Uterus (tissue), 4 donors: ENCODE results near the gene GRIN2C. TPM values are rescaled to one million over a fixed set of nuclear protein-coding genes. Genes with fewer than 3 reads are reported as not detected.
"Not testable (repeated sequence)": the region's sequence is repeated elsewhere in the genome, so short reads cannot be mapped to it uniquely, and the experiment has no call there.

Source experiments
- DNase-seq, 2 donors: peaks; one replicate each; pipeline ENCODE4 v3.0.0-alpha.2; 2019 to 2020
- H3K27ac ChIP-seq, 2 donors: fragments of 200-600 bp; sonication (generic); 1 replicate in 1 of 2; 2 replicates in 1 of 2; pipeline ENCODE4 v1.5.1; 2016 to 2018
- H3K27me3 ChIP-seq, 2 donors: fragments of 200-600 bp; sonication (generic); one replicate each; pipeline ENCODE4 v1.5.1; 2018 to 2019; ENCODE audit warnings: control low read depth in 1 of 2
- H3K36me3 ChIP-seq, 2 donors: fragments of 200-600 bp; sonication (generic); one replicate each; pipeline ENCODE4 v1.5.1; 2019; ENCODE audit warnings: control low read depth in 1 of 2
- H3K4me1 ChIP-seq, 2 donors: fragments of 200-600 bp; sonication (generic); one replicate each; pipeline ENCODE4 v1.5.1; 2018 to 2019; ENCODE audit warnings: control low read depth in 1 of 2
- H3K4me3 ChIP-seq, 2 donors: fragments of 200-600 bp; sonication (generic); 1 replicate in 1 of 2; 2 replicates in 1 of 2; pipeline ENCODE4 v1.5.1; 2018 to 2019; ENCODE audit warnings: mild to moderate bottlenecking in 1 of 2
- H3K9me3 ChIP-seq, 2 donors: fragments of 200-600 bp; sonication (generic); one replicate each; pipeline ENCODE4 v1.5.1; 2019; ENCODE audit warnings: control low read depth in 1 of 2
- POLR2A ChIP-seq, 2 donors: fragments of 450-650 bp; IDR thresholded peaks; one replicate each; pipeline ENCODE4 v1.6.1; 2016; ENCODE audit warnings: antibody characterized with exemption in 2 of 2, mild to moderate bottlenecking in 1 of 2, moderate library complexity in 1 of 2
- intact Hi-C: fragments of 100-400 bp; cut with DNase I; formaldehyde crosslinking; loops from one replicate; pipeline ENCODE4 v1.15.1; 2023; ENCODE audit warnings: low total_unique reads
- total RNA-seq, 4 donors: library from RNA; depleted of rRNA in 3 of 4; stranded (reverse); fragments of >200 nt in 3 of 4; gene quantifications; one replicate each; pipeline versions ENCODE4 v1.1.0 to v1.2.4, GENCODE V29; 2014 to 2023
- TF ChIP-seq, protein P1 (sequence below), 4 experiments: fragments of 200-600 bp in 2 of 4; fragments of 450-650 bp in 2 of 4; sonication (generic) in 2 of 4; IDR thresholded peaks; one replicate each; pipeline ENCODE4 v1.5.1; 2016 to 2019; ENCODE audit warnings: antibody characterized with exemption in 4 of 4, mild to moderate bottlenecking in 2 of 4, moderate library complexity in 1 of 4
- donor health status: DM: yes; HTN: yes; CAD: no.

The GRIN2C gene
- total RNA-seq, 4 donors from 2014 or later = 0.55 to 0.90 TPM; not detected in 2

DNA sequence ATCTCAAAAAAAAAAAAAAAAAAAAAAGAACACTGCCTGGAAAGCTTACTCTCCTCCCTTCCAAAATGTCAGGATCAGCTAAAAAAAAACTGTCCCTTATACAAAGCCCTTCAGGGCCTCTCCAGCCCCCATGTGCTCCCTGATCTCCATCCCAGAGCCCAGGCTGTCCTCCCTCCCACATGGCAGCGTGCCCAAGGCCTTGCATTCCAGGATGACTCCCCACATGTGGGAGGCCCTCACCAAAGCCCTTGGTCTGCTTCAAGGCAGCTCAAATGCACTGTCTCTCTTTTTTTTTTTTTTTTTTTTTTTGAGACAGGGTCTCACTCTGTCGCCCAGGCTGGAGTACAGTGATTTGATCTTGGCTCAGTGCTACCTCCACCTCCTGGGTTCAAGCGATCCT lies 10.8 kb upstream of the GRIN2C start:
- TF ChIP-seq, protein P1, sequence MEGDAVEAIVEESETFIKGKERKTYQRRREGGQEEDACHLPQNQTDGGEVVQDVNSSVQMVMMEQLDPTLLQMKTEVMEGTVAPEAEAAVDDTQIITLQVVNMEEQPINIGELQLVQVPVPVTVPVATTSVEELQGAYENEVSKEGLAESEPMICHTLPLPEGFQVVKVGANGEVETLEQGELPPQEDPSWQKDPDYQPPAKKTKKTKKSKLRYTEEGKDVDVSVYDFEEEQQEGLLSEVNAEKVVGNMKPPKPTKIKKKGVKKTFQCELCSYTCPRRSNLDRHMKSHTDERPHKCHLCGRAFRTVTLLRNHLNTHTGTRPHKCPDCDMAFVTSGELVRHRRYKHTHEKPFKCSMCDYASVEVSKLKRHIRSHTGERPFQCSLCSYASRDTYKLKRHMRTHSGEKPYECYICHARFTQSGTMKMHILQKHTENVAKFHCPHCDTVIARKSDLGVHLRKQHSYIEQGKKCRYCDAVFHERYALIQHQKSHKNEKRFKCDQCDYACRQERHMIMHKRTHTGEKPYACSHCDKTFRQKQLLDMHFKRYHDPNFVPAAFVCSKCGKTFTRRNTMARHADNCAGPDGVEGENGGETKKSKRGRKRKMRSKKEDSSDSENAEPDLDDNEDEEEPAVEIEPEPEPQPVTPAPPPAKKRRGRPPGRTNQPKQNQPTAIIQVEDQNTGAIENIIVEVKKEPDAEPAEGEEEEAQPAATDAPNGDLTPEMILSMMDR (IDR thresholded peaks at IDR 0.05) = no peak
- no peak for TF ChIP-seq POLR2A (IDR thresholded peaks at IDR 0.05)
- H3K27me3 ChIP-seq = no peaks in the 10 kb centered on the region
- H3K27ac ChIP-seq = no peak overlapping the region
- H3K9me3 ChIP-seq = no peaks in the 10 kb centered on the region
- no peak overlapping the region for H3K4me3 ChIP-seq
- H3K4me1 ChIP-seq = peaks cover 3 to 13% of the 10 kb centered on the region in 2 donors
- no peaks in the 10 kb centered on the region for H3K36me3 ChIP-seq
- intact Hi-C loops = no loop called here
- peak; percentile 70 to 74 for DNase-seq

GRCh38 chr17:74870028-74870427 lies 10.3 kb upstream of the GRIN2C start:
- H3K9me3 ChIP-seq, H3K36me3 ChIP-seq, H3K27ac ChIP-seq, H3K27me3 ChIP-seq, DNase-seq, H3K4me3 ChIP-seq, intact Hi-C loops: not testable (repeated sequence)
- peaks cover 3 to 13% of the 10 kb centered on the region in 2 donors for H3K4me1 ChIP-seq

- no peaks in the 10 kb centered on the region for H3K9me3 ChIP-seq
- H3K27me3 ChIP-seq = no peaks in the 10 kb centered on the region
- no peak overlapping the region for H3K27ac ChIP-seq
- H3K4me1 ChIP-seq = peaks cover 3 to 13% of the 10 kb centered on the region in 2 donors
- TF ChIP-seq, protein P1 (IDR thresholded peaks at IDR 0.05) = no peak
- TF ChIP-seq POLR2A (IDR thresholded peaks at IDR 0.05) = no peak
- intact Hi-C loops = loop anchor here (10.0 kb wide), 1 partner anchor 124 kb away; the partner anchor contains the start of gene NHERF1
- no peaks in the 10 kb centered on the region for H3K36me3 ChIP-seq
- no peak overlapping the region for H3K4me3 ChIP-seq
- DNase-seq = no peak
Measured at GRCh38 chr17:74868908-74869255, 9.2 kb upstream of the GRIN2C start.

- TF ChIP-seq, protein P1 (IDR thresholded peaks at IDR 0.05) = no peak
- TF ChIP-seq POLR2A (IDR thresholded peaks at IDR 0.05) = no peak
- intact Hi-C loops = loop anchor here (10.0 kb wide), 1 partner anchor 124 kb away; the partner anchor contains the start of gene NHERF1
- no peak for DNase-seq
- H3K36me3 ChIP-seq = no peaks in the 10 kb centered on the region
- no peaks in the 10 kb centered on the region for H3K9me3 ChIP-seq
- H3K27ac ChIP-seq = no peak overlapping the region
- no peak overlapping the region for H3K4me3 ChIP-seq
- H3K27me3 ChIP-seq = no peaks in the 10 kb centered on the region
- H3K4me1 ChIP-seq = peaks cover 3 to 13% of the 10 kb centered on the region in 2 donors
Measured at GRCh38 chr17:74868251-74868907, 8.7 kb upstream of the GRIN2C start.

- Histone ChIP-seq H3K4me1 (no peaks in the 10 kb centered on the region), H3K9me3 (no peaks in the 10 kb centered on the region), H3K4me3 (no peak overlapping the region), H3K27ac (no peak overlapping the region), H3K36me3 (no peaks in the 10 kb centered on the region), H3K27me3 (no peaks in the 10 kb centered on the region)
- no peak for DNase-seq
- intact Hi-C loops = loop anchor here (10.0 kb wide), 1 partner anchor 122 kb away; the partner anchor contains the start of gene NHERF1
- no peak for TF ChIP-seq POLR2A (IDR thresholded peaks at IDR 0.05)
- TF ChIP-seq, protein P1 (IDR thresholded peaks at IDR 0.05) = no peak
Measured at GRCh38 chr17:74866198-74866835, 6.6 kb upstream of the GRIN2C start.
